Adrenal gland (tissue), 12 donors: Measurements from ENCODE around the gene TBKBP1. TPM values are rescaled to one million over a fixed set of nuclear protein-coding genes. Genes with fewer than 3 reads are reported as not detected.
A peak's percentile ranks its signal among the peaks of the same experiment; 100 is the strongest.

Experiments used
- DNase-seq, 7 donors: peaks; one replicate each; pipeline ENCODE4 v3.0.0-alpha.2; 2019 to 2020
- H3K27ac ChIP-seq, 5 donors: fragments of 200-600 bp; sonication (generic) in 4 of 5; 1 replicate in 3 of 5; 2 replicates in 2 of 5; pipeline versions ENCODE4 v1.5.1 to v1.8.0; 2016 to 2020; ENCODE audit warnings: mild to moderate bottlenecking in 1 of 5
- H3K27me3 ChIP-seq: fragments of 200-600 bp; 2 replicates; pipeline ENCODE4 v1.8.0; 2021
- H3K36me3 ChIP-seq, 2 donors: fragments of 200-600 bp; replicated peaks in 1 of 2; 1 replicate in 1 of 2; 2 replicates in 1 of 2; pipeline versions ENCODE4 v1.5.1 to v1.8.0; 2018 to 2022
- H3K4me1 ChIP-seq, 2 donors: fragments of 200-600 bp; replicated peaks in 1 of 2; 1 replicate in 1 of 2; 2 replicates in 1 of 2; pipeline versions ENCODE4 v1.5.1 to v1.8.0; 2018 to 2021
- H3K4me3 ChIP-seq, 4 donors: fragments of 200-600 bp; sonication (generic) in 3 of 4; one replicate each; pipeline ENCODE4 v1.5.1; 2016 to 2018
- H3K9me3 ChIP-seq, 3 donors: fragments of 200-600 bp; sonication (generic) in 1 of 3; replicated peaks in 1 of 3; 1 replicate in 2 of 3; 2 replicates in 1 of 3; pipeline versions ENCODE4 v1.5.1 to v1.8.0; 2016 to 2021
- POLR2A ChIP-seq, 2 donors: fragments of 450-650 bp; IDR thresholded peaks; one replicate each; pipeline ENCODE4 v1.6.1; 2017; ENCODE audit warnings: antibody characterized with exemption in 2 of 2, mild to moderate bottlenecking in 2 of 2, moderate library complexity in 1 of 2
- WGBS, 4 donors: extraction: QIAGEN DNeasy Blood & Tissue Kit in 2 of 4; methylation state at CpG; one replicate each; pipeline versions ENCODE4 v1.1.5 to v1.1.7; 2013 to 2017; 5-methylcytosine and 5-hydroxymethylcytosine counted together
- intact Hi-C, 2 donors: fragments of 100-400 bp; cut with DNase I; formaldehyde crosslinking; loops; one replicate each; pipeline versions ENCODE4 v1.14.1 to v1.15.0; 2022 to 2023
- polyA plus RNA-seq, 3 donors: library from polyadenylated mRNA; stranded (reverse); fragments of 200-250 nt in 2 of 3; fragments of 350-450 nt in 1 of 3; fragmentation: Illumina TruSeq in 1 of 3; extraction: RNeasy Lipid Tissue Mini Kit (QIAGEN cat#74804) in 1 of 3; gene quantifications; one replicate each; pipeline ENCODE4 v1.2.3, GENCODE V29; 2013 to 2014
- total RNA-seq, 9 donors: library from RNA; depleted of rRNA in 4 of 9; stranded (reverse); fragments of >200 nt in 4 of 9; fragments of 120-200 nt in 1 of 9; fragmentation: NEBNext Ultra II Directional in 1 of 9; extraction: Animal tissue kit (Norgen Biotek cat#: 25700) in 1 of 9; gene quantifications; one replicate each; pipeline versions ENCODE4 v1.1.0 to v1.2.4, GENCODE V29; 2013 to 2023
- TF ChIP-seq, protein P1 (sequence below), 6 experiments: fragments of 450-650 bp in 4 of 6; fragments of 200-600 bp in 2 of 6; sonication (generic) in 1 of 6; IDR thresholded peaks; 1 replicate in 5 of 6; 2 replicates in 1 of 6; pipeline versions ENCODE4 v1.5.1 to v1.8.0; 2016 to 2021; ENCODE audit warnings: antibody characterized with exemption in 6 of 6, mild to moderate bottlenecking in 2 of 6, moderate library complexity in 1 of 6
- donor health status: healthy with polysubstance abuse.
- donor health status: Bipolar disorder and iron deficiency.
- donor health status: DM: yes; HTN: yes; CAD: no.
- donor health status: DM: no; HTN: no; CAD: no.
- donor health status: DM: no; HTN: no; CAD: no.
- donor health status: DM: yes; HTN: yes; CAD: no.

Gene TBKBP1
- total and polyA plus RNA-seq, 12 donors, result 3.9 to 63.9 (median 11.5) TPM

- DNase-seq, result no peak
- H3K4me3 ChIP-seq, result no peak overlapping the region
- no peaks in the 10 kb centered on the region for H3K9me3 ChIP-seq
- H3K4me1 ChIP-seq, result peaks cover 18 to 59% of the 10 kb centered on the region in 2 donors
- 56 to 79% (median 72%) methylated on average over 2 of the region's 2 CpGs for WGBS, 4 donors
- no peaks in the 10 kb centered on the region for H3K27me3 ChIP-seq
- intact Hi-C loops, result no loop called here
- peaks cover 0 to 71% of the 10 kb centered on the region in 2 donors for H3K36me3 ChIP-seq
- H3K27ac ChIP-seq, result no peak overlapping the region
- no peak for TF ChIP-seq POLR2A (IDR thresholded peaks at IDR 0.05)
- TF ChIP-seq, protein P1, sequence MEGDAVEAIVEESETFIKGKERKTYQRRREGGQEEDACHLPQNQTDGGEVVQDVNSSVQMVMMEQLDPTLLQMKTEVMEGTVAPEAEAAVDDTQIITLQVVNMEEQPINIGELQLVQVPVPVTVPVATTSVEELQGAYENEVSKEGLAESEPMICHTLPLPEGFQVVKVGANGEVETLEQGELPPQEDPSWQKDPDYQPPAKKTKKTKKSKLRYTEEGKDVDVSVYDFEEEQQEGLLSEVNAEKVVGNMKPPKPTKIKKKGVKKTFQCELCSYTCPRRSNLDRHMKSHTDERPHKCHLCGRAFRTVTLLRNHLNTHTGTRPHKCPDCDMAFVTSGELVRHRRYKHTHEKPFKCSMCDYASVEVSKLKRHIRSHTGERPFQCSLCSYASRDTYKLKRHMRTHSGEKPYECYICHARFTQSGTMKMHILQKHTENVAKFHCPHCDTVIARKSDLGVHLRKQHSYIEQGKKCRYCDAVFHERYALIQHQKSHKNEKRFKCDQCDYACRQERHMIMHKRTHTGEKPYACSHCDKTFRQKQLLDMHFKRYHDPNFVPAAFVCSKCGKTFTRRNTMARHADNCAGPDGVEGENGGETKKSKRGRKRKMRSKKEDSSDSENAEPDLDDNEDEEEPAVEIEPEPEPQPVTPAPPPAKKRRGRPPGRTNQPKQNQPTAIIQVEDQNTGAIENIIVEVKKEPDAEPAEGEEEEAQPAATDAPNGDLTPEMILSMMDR (IDR thresholded peaks at IDR 0.05), result no peak
Measured at GRCh38 chr17:47653442-47653841, 40.5 kb upstream of the TBKBP1 start.

- TF ChIP-seq POLR2A (IDR thresholded peaks at IDR 0.05), result no peak
- TF ChIP-seq, protein P1 (IDR thresholded peaks at IDR 0.05), result no peak
- peaks cover 0 to 86% of the 10 kb centered on the region in 2 donors for H3K36me3 ChIP-seq
- intact Hi-C loops, result no loop called here
- H3K4me1 ChIP-seq, result peaks cover 13 to 64% of the 10 kb centered on the region in 2 donors
- no peak overlapping the region for H3K4me3 ChIP-seq
- H3K27ac ChIP-seq, result peak overlapping the region in 1 of 5 donors; percentile 24
- DNase-seq, result no peak
- no peaks in the 10 kb centered on the region for H3K9me3 ChIP-seq
- H3K27me3 ChIP-seq, result no peaks in the 10 kb centered on the region
- WGBS, 4 donors, result 44 to 59% (median 50%) methylated on average over 6 of the region's 6 CpGs
Measured at GRCh38 chr17:47654991-47655390, 39.0 kb upstream of the TBKBP1 start.

DNA sequence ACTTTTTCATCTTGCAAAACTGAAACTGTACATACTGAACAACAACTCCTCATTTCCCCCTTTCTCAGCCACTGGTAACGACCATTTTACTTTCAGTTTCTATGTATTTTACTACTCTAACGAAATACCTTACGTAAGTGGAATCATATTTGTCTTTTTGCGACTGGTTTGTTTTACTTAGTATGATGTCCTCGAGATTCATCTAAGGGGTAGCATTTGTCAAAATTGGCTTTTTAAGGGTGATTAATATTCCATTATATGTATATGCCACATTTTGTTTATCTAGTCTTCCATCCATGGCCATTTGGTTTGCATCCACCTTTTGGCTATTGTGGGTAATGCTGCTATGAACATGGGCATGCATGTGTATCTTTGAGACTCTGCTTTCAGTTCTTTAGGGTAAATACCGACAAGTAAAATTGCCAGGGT lies 33.9 kb upstream of the TBKBP1 start:
- no peak for DNase-seq
- WGBS, 4 donors, result 47 to 68% (median 53%) methylated on average over 6 of the region's 6 CpGs
- Histone ChIP-seq H3K4me1 (peaks cover 5 to 30% of the 10 kb centered on the region in 2 donors), H3K27me3 (no peaks in the 10 kb centered on the region), H3K9me3 (no peaks in the 10 kb centered on the region), H3K27ac (peak overlapping the region in 3 of 5 donors; percentile 16 to 45 (median 30)), H3K36me3 (peaks cover 0 to 100% of the 10 kb centered on the region in 2 donors), H3K4me3 (no peak overlapping the region)
- intact Hi-C loops, result loop anchor here in 1 of 2 donors (10.0 kb wide), 1 partner anchor 145 kb away; no protein-coding TSS in a partner anchor
- TF ChIP-seq, protein P1 (IDR thresholded peaks at IDR 0.05), result peak in 2 of 6 experiments; percentile 10 to 28
- no peak for TF ChIP-seq POLR2A (IDR thresholded peaks at IDR 0.05)

DNA sequence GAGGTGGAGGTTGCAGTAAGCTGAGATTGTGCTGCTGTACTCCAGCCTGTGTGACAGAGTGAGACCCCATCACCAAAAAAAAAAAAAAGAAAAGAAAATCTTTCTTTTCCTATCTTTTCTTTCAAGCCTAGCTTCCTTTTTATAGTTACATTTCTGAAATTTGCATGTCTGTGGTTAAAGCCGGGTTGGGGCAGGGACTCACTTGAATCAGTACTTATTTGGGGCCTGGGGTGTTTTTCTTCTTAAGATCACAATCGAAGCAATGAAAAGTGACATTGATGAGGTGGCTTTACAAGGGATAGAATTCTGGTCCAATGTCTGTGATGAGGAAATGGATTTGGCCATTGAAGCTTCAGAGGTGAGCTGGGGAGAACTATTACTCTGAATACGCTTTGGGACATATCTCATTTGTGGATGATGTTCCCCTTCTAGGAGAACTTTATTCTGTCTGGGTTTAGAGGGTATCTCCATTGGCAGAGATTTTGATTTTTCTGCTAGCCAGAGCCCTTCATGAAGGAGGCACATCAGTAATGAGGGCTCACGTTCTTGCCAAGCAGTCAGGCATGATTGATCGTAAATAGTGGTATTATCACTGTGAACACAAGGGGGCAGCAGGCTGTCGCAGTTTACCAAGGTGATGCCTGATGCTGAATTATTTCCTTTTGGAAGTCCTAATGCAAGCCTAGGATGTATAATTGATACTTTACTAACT lies 29.9 kb upstream of the TBKBP1 start:
- peaks cover 0 to 18% of the 10 kb centered on the region in 2 donors for H3K4me1 ChIP-seq
- intact Hi-C loops, result loop anchor here in 1 of 2 donors (10.0 kb wide), 1 partner anchor 141 kb away; no protein-coding TSS in a partner anchor
- no peak for TF ChIP-seq POLR2A (IDR thresholded peaks at IDR 0.05)
- TF ChIP-seq, protein P1 (IDR thresholded peaks at IDR 0.05), result peak; percentile 63 to 75 (median 73)
- 37 to 44% (median 41%) methylated on average over 6 of the region's 6 CpGs for WGBS, 4 donors
- no peaks in the 10 kb centered on the region for H3K9me3 ChIP-seq
- DNase-seq, result peak; percentile 57 to 87 (median 65)
- H3K27me3 ChIP-seq, result no peaks in the 10 kb centered on the region
- peaks cover 0 to 97% of the 10 kb centered on the region in 2 donors for H3K36me3 ChIP-seq
- no peak overlapping the region for H3K27ac ChIP-seq
- no peak overlapping the region for H3K4me3 ChIP-seq
